Esophagus muscularis mucosa (tissue), 4 donors: ENCODE results near the gene AGBL1. TPM values are rescaled to one million over a fixed set of nuclear protein-coding genes. Genes with fewer than 3 reads are reported as not detected.

ENCODE experiments used
- DNase-seq: peaks from one replicate; pipeline ENCODE4 v3.0.0-alpha.2; 2017; ENCODE audit errors: extremely low spot score
- H3K27ac ChIP-seq, 4 donors: fragments of 200-600 bp; sonication (generic); replicated peaks in 1 of 4; 1 replicate in 3 of 4; 2 replicates in 1 of 4; pipeline ENCODE4 v1.5.1; 2016 to 2019; ENCODE audit warnings: mild to moderate bottlenecking in 1 of 4
- H3K27me3 ChIP-seq, 4 donors: fragments of 200-600 bp; sonication (generic); one replicate each; pipeline versions ENCODE4 v1.5.1 to v1.6.0; 2016 to 2019
- H3K36me3 ChIP-seq, 4 donors: fragments of 200-600 bp; sonication (generic); one replicate each; pipeline ENCODE4 v1.5.1; 2016 to 2019
- H3K4me1 ChIP-seq, 4 donors: fragments of 200-600 bp; sonication (generic); one replicate each; pipeline ENCODE4 v1.5.1; 2016 to 2019
- H3K4me3 ChIP-seq, 4 donors: fragments of 200-600 bp; sonication (generic); 1 replicate in 2 of 4; 2 replicates in 2 of 4; pipeline ENCODE4 v1.5.1; 2016 to 2019; ENCODE audit warnings: mild to moderate bottlenecking in 4 of 4, moderate library complexity in 1 of 4
- H3K9me3 ChIP-seq, 4 donors: fragments of 200-600 bp; sonication (generic); 1 replicate in 3 of 4; 2 replicates in 1 of 4; pipeline ENCODE4 v1.5.1; 2016 to 2019
- CTCF ChIP-seq, 3 experiments: fragments of 200-600 bp in 2 of 3; fragments of 450-650 bp in 1 of 3; sonication (generic) in 2 of 3; IDR thresholded peaks; one replicate each; pipeline ENCODE4 v1.5.1; 2017 to 2019; ENCODE audit warnings: antibody characterized with exemption in 3 of 3, mild to moderate bottlenecking in 2 of 3, moderate library complexity in 1 of 3
- EP300 ChIP-seq: sonication (generic); formaldehyde crosslinking; IDR thresholded peaks from one replicate; pipeline ENCODE4 v1.6.1; 2017; ENCODE audit warnings: antibody characterized with exemption
- POLR2A ChIP-seq: fragments of 450-650 bp; IDR thresholded peaks from one replicate; pipeline ENCODE4 v1.6.1; 2017; ENCODE audit warnings: antibody characterized with exemption, moderate library complexity, mild to moderate bottlenecking, low read depth
- POLR2AphosphoS5 ChIP-seq, 2 donors: sonication (generic); formaldehyde crosslinking; IDR thresholded peaks; one replicate each; pipeline ENCODE4 v1.6.1; 2017; ENCODE audit warnings: antibody characterized with exemption in 2 of 2
- WGBS: methylation state at CpG from one replicate; pipeline ENCODE4 v1.1.5; 2018; 5-methylcytosine and 5-hydroxymethylcytosine counted together
- intact Hi-C: fragments of 100-400 bp; cut with DNase I; formaldehyde crosslinking; loops from one replicate; pipeline ENCODE4 v1.15.1; 2023
- total RNA-seq, 4 donors: library from RNA; depleted of rRNA; stranded (reverse); fragments of >200 nt; gene quantifications; one replicate each; pipeline versions ENCODE4 v1.1.0 to v1.2.1, GENCODE V29; 2016

AGBL1 gene
- total RNA-seq, 4 donors from 2014 or later, result 0.06 TPM; not detected in 3

GRCh38 chr15:86311568-86312280, 232.1 kb downstream of the AGBL1 start:
- TF ChIP-seq POLR2A (no peak), CTCF (IDR thresholded peaks at IDR 0.05) (no peak), EP300 (no peak), POLR2AphosphoS5 (IDR thresholded peaks at IDR 0.05) (no peak)
- no peaks in the 10 kb centered on the region for H3K27me3 ChIP-seq
- DNase-seq, result no peak
- no peaks in the 10 kb centered on the region for H3K36me3 ChIP-seq
- peaks cover 0 to 11% (median 0%) of the 10 kb centered on the region in 4 donors for H3K9me3 ChIP-seq
- intact Hi-C loops, result no loop called here
- H3K4me1 ChIP-seq, result peaks cover 0 to 15% (median 3%) of the 10 kb centered on the region in 4 donors
- H3K27ac ChIP-seq, result no peak overlapping the region
- 87% methylated on average over 9 of the region's 9 CpGs for WGBS
- no peak overlapping the region for H3K4me3 ChIP-seq

DNA sequence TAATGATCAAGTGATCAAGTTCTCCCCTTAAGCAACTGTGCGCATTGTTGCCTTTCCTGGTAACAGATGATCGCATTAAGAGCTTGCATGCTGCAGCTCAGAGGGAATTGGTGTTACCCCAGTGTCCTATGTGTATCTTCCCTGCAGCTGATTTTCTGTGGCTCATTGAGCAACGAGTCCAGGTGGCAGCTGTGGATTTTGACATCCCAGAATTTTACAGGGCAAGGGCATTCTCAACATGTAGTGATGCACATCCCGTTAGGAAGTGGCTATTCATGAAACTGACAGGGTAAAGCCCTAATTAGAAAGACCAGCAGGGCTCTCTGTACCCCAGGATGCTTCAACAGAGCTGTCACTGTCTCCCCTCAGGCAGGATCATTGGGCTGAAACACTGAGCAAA, 232.8 kb downstream of the AGBL1 start:
- intact Hi-C loops, result no loop called here
- Histone ChIP-seq H3K4me3 (no peak overlapping the region), H3K27ac (no peak overlapping the region), H3K4me1 (peaks cover 0 to 16% (median 3%) of the 10 kb centered on the region in 4 donors), H3K36me3 (no peaks in the 10 kb centered on the region), H3K27me3 (no peaks in the 10 kb centered on the region), H3K9me3 (peaks cover 0 to 11% (median 0%) of the 10 kb centered on the region in 4 donors)
- WGBS, result 69% methylated on average over 4 of the region's 4 CpGs
- DNase-seq, result no peak
- no peak for TF ChIP-seq CTCF (IDR thresholded peaks at IDR 0.05)
- no peak for TF ChIP-seq EP300
- no peak for TF ChIP-seq POLR2AphosphoS5 (IDR thresholded peaks at IDR 0.05)
- TF ChIP-seq POLR2A, result no peak

- H3K27ac ChIP-seq, result peak overlapping the region in 3 of 4 donors; percentile 55 to 60 (median 60)
- 58% methylated on average over 8 of the region's 8 CpGs for WGBS
- intact Hi-C loops, result no loop called here
- TF ChIP-seq POLR2AphosphoS5 (IDR thresholded peaks at IDR 0.05) (no peak), CTCF (IDR thresholded peaks at IDR 0.05) (no peak), EP300 (no peak), POLR2A (no peak)
- H3K36me3 ChIP-seq, result no peaks in the 10 kb centered on the region
- H3K9me3 ChIP-seq, result no peaks in the 10 kb centered on the region
- H3K4me3 ChIP-seq, result no peak overlapping the region
- peaks cover 0 to 16% (median 3%) of the 10 kb centered on the region in 4 donors for H3K4me1 ChIP-seq
- no peak for DNase-seq
- H3K27me3 ChIP-seq, result no peaks in the 10 kb centered on the region
Measured at GRCh38 chr15:86316216-86316615, 236.5 kb downstream of the AGBL1 start.

DNA sequence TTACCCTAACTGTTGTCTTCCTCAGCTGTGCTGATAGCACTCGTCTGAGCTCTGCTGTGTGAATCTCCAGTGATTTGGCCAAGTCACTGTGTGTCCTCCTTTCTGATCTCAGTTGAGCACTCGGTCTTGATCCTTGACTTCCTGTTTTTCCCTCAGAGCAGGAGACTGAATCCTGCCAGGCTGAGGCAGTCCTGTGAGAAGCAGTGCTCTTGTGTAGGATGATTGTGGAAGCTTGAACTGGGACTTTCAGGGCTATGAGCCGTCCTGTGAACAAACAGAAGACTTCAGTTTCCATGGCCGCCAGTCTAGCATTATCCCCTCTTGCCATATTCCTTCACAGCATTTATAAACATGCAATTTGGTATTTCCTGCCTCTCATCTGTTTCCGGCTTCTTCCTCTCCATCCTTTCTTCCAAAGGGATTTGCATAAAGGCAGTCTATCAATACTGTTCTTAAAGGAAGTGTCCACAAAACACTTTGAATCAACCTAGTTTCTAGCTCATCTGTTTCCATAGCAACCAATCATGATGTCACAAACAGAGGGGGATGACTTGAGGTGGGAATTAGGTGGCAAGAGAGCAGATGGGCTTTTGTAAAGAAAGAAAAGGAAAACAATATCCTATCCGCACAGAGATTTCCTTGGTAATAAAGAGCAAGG, 237.2 kb downstream of the AGBL1 start:
- intact Hi-C loops, result no loop called here
- no peak overlapping the region for H3K4me3 ChIP-seq
- DNase-seq, result no peak
- no peaks in the 10 kb centered on the region for H3K9me3 ChIP-seq
- 29% methylated on average over 6 of the region's 6 CpGs for whole genome bisulfite sequencing
- H3K27me3 ChIP-seq, result no peaks in the 10 kb centered on the region
- no peaks in the 10 kb centered on the region for H3K36me3 ChIP-seq
- peaks cover 0 to 16% (median 3%) of the 10 kb centered on the region in 4 donors for H3K4me1 ChIP-seq
- peak overlapping the region; percentile 28 to 60 (median 58) for H3K27ac ChIP-seq
- TF ChIP-seq POLR2A, result no peak
- TF ChIP-seq EP300, result no peak
- TF ChIP-seq POLR2AphosphoS5 (IDR thresholded peaks at IDR 0.05), result no peak
- no peak for TF ChIP-seq CTCF (IDR thresholded peaks at IDR 0.05)
